Activated CD8-positive, alpha-beta T cell treated with anti-CD3 and anti-CD28 coated beads for 36 hours (primary cell): Measurements from ENCODE around the gene ANKRD40CL. TPM values are rescaled to one million over a fixed set of nuclear protein-coding genes. Genes with fewer than 3 reads are reported as not detected.

ENCODE experiments used
- ATAC-seq: fragments of 200-7000 bp; cut with Tn5 transposase; one replicate; pipeline ENCODE4 v1.10.0; 2021; ENCODE audit warnings: mild to moderate bottlenecking, moderate library complexity
- CTCF ChIA-PET: fragments of 350-600 bp; sonication (Branson Sonifier 250); formaldehyde crosslinking; loops from one replicate; lab custom pipeline; 2021; ENCODE audit warnings: antibody characterized with exemption; lab: Charles Lee
- POLR2A ChIA-PET: fragments of 350-600 bp; sonication (Branson Sonifier 250); formaldehyde crosslinking; loops from one replicate; lab custom pipeline; 2021; ENCODE audit warnings: antibody characterized with exemption; lab: Charles Lee
- DNase-seq: peaks from one replicate; pipeline ENCODE4 v3.0.0-alpha.2; 2020
- H3K27ac Mint-ChIP-seq: one replicate; pipeline ENCODE4 v1.8.0; 2021; ENCODE audit warnings: mild to moderate bottlenecking, mixed read lengths
- H3K27me3 Mint-ChIP-seq: one replicate; pipeline ENCODE4 v1.8.0; 2021; ENCODE audit warnings: mixed read lengths
- H3K36me3 Mint-ChIP-seq: one replicate; pipeline ENCODE4 v1.8.0; 2021; ENCODE audit warnings: low read depth, mixed read lengths
- H3K4me1 Mint-ChIP-seq: one replicate; pipeline ENCODE4 v1.8.0; 2021; ENCODE audit warnings: low read depth, mixed read lengths
- H3K4me3 Mint-ChIP-seq: one replicate; pipeline ENCODE4 v1.8.0; 2021; ENCODE audit warnings: mild to moderate bottlenecking, moderate library complexity, mixed read lengths
- H3K9me3 Mint-ChIP-seq: one replicate; pipeline ENCODE4 v1.8.0; 2021; ENCODE audit warnings: mixed read lengths
- CTCF ChIP-seq: fragments of 200-600 bp; IDR thresholded peaks from one replicate; pipeline ENCODE4 v1.8.0; 2022; ENCODE audit warnings: antibody characterized with exemption, mild to moderate bottlenecking
- intact Hi-C: fragments of 100-400 bp; cut with micrococcal nuclease; formaldehyde crosslinking; loops from one replicate; pipeline ENCODE4 v1.10.0; 2022
- total RNA-seq, 2 experiments: library from RNA; stranded (reverse); gene quantifications; one replicate each; pipeline ENCODE4 v1.2.3, GENCODE V29; 2021

Gene ANKRD40CL
- total RNA-seq, 2 experiments from 2014 or later: not detected

- TF ChIP-seq CTCF: no peak
- ChIA-PET CTCF (interaction anchor here (2.0 to 2.5 kb wide), 2 partner anchors 74 to 178 kb away, joined by 7 to 9 read pairs; no protein-coding TSS in a partner anchor), POLR2A (interaction anchor here (0.6 to 1.0 kb wide), 3 partner anchors 22 to 57 kb away, joined by 3 to 4 read pairs (median 4); no protein-coding TSS in a partner anchor)
- Mint-ChIP-seq H3K4me3 (no peak overlapping the region), H3K9me3 (no peaks in the 10 kb centered on the region), H3K27me3 (peaks cover 2% of the 10 kb centered on the region), H3K27ac (no peak overlapping the region), H3K36me3 (no peaks in the 10 kb centered on the region), H3K4me1 (peaks cover 20% of the 10 kb centered on the region)
- DNase-seq (no peak), ATAC-seq (no peak)
- intact Hi-C loops: no loop called here
Observed at GRCh38 chr17:50778471-50778870, 11.2 kb upstream of the ANKRD40CL start.

GRCh38 chr17:50775926-50776325, 8.6 kb upstream of the ANKRD40CL start:
- Mint-ChIP-seq H3K4me3 (no peak overlapping the region), H3K36me3 (no peaks in the 10 kb centered on the region), H3K27ac (no peak overlapping the region), H3K9me3 (no peaks in the 10 kb centered on the region), H3K27me3 (no peaks in the 10 kb centered on the region), H3K4me1 (peaks cover 12% of the 10 kb centered on the region)
- no peak for DNase-seq
- POLR2A ChIA-PET: interaction anchor here (0.6 to 1.8 kb wide), 2 partner anchors 11 to 31 kb away, joined by 3 to 6 read pairs; no protein-coding TSS in a partner anchor
- no peak for TF ChIP-seq CTCF
- intact Hi-C loops: no loop called here
- CTCF ChIA-PET: interaction anchor here (1.1 to 1.8 kb wide), 2 partner anchors 8 to 12 kb away, joined by 3 to 4 read pairs; no protein-coding TSS in a partner anchor
- no peak for ATAC-seq

- no peak for TF ChIP-seq CTCF
- ChIA-PET POLR2A (no interaction called here), CTCF (interaction anchor here (0.7 to 1.8 kb wide), 2 partner anchors 9 to 11 kb away, joined by 3 to 4 read pairs; no protein-coding TSS in a partner anchor)
- peaks cover 3% of the 10 kb centered on the region for H3K4me1 Mint-ChIP-seq
- DNase-seq: no peak
- H3K36me3 Mint-ChIP-seq: no peaks in the 10 kb centered on the region
- no peaks in the 10 kb centered on the region for H3K9me3 Mint-ChIP-seq
- intact Hi-C loops: no loop called here
- no peaks in the 10 kb centered on the region for H3K27me3 Mint-ChIP-seq
- H3K27ac Mint-ChIP-seq: no peak overlapping the region
- ATAC-seq: no peak
- H3K4me3 Mint-ChIP-seq: no peak overlapping the region
Observed at GRCh38 chr17:50774225-50774803, 7.0 kb upstream of the ANKRD40CL start.

GRCh38 chr17:50771991-50772785, 4.9 kb upstream of the ANKRD40CL start:
- ATAC-seq: no peak
- H3K9me3 Mint-ChIP-seq: no peaks in the 10 kb centered on the region
- H3K27ac Mint-ChIP-seq: no peak overlapping the region
- H3K4me1 Mint-ChIP-seq: peaks cover 2% of the 10 kb centered on the region
- intact Hi-C loops: no loop called here
- CTCF ChIA-PET: interaction anchor here (1.7 to 2.3 kb wide), 2 partner anchors 9 to 11 kb away, joined by 9 to 10 read pairs; no protein-coding TSS in a partner anchor
- peaks cover 1% of the 10 kb centered on the region for H3K27me3 Mint-ChIP-seq
- no peak for TF ChIP-seq CTCF
- DNase-seq: no peak
- H3K4me3 Mint-ChIP-seq: no peak overlapping the region
- no peaks in the 10 kb centered on the region for H3K36me3 Mint-ChIP-seq
- POLR2A ChIA-PET: no interaction called here

GRCh38 chr17:50770346-50770745, 3.0 kb upstream of the ANKRD40CL start:
- TF ChIP-seq CTCF: no peak
- DNase-seq: no peak
- Mint-ChIP-seq H3K4me1 (peaks cover 2% of the 10 kb centered on the region), H3K36me3 (no peaks in the 10 kb centered on the region), H3K4me3 (no peak overlapping the region), H3K9me3 (no peaks in the 10 kb centered on the region), H3K27ac (no peak overlapping the region), H3K27me3 (peaks cover 1% of the 10 kb centered on the region)
- ChIA-PET POLR2A (no interaction called here), CTCF (no interaction called here)
- ATAC-seq: no peak
- intact Hi-C loops: no loop called here
